Sigmoid colon (tissue), 7 donors: ENCODE data around the gene OR1K1. TPM values are rescaled to one million over a fixed set of nuclear protein-coding genes. Genes with fewer than 3 reads are reported as not detected.
"Not testable (repeated sequence)": the region's sequence is repeated elsewhere in the genome, so short reads cannot be mapped to it uniquely, and the experiment has no call there.

Experiments used
- DNase-seq: peaks from one replicate; pipeline ENCODE4 v3.0.0-alpha.2; 2019
- H3K27ac ChIP-seq, 4 donors: fragments of 200-600 bp; sonication (generic); one replicate each; pipeline ENCODE4 v1.5.1; 2016 to 2019; ENCODE audit warnings: mild to moderate bottlenecking in 1 of 4
- H3K27me3 ChIP-seq, 3 donors: fragments of 200-600 bp; sonication (generic); one replicate each; pipeline ENCODE4 v1.5.1; 2019; ENCODE audit warnings: mild to moderate bottlenecking in 1 of 3
- H3K36me3 ChIP-seq, 4 donors: fragments of 200-600 bp; sonication (generic); one replicate each; pipeline ENCODE4 v1.5.1; 2016 to 2019
- H3K4me1 ChIP-seq, 4 donors: fragments of 200-600 bp; sonication (generic); one replicate each; pipeline ENCODE4 v1.5.1; 2017 to 2019
- H3K4me3 ChIP-seq, 4 donors: fragments of 200-600 bp; sonication (generic); one replicate each; pipeline ENCODE4 v1.5.1; 2017 to 2019; ENCODE audit warnings: mild to moderate bottlenecking in 2 of 4, moderate library complexity in 1 of 4
- H3K9me3 ChIP-seq, 4 donors: fragments of 200-600 bp in 3 of 4; sonication (generic) in 3 of 4; one replicate each; pipeline versions ENCODE4 v1.5.1 to v1.6.1; 2013 to 2019
- EP300 ChIP-seq, 4 donors: sonication (generic); formaldehyde crosslinking; IDR thresholded peaks; one replicate each; pipeline ENCODE4 v1.6.1; 2017; ENCODE audit warnings: antibody characterized with exemption in 4 of 4
- POLR2A ChIP-seq, 2 donors: fragments of 450-650 bp; IDR thresholded peaks; one replicate each; pipeline ENCODE4 v1.6.1; 2016; ENCODE audit warnings: antibody characterized with exemption in 2 of 2, mild to moderate bottlenecking in 2 of 2, moderate library complexity in 2 of 2
- POLR2AphosphoS5 ChIP-seq, 4 donors: sonication (generic); formaldehyde crosslinking; IDR thresholded peaks; one replicate each; pipeline ENCODE4 v1.6.1; 2017; ENCODE audit warnings: antibody characterized with exemption in 4 of 4
- WGBS, 2 donors: extraction: QIAGEN DNeasy Blood & Tissue Kit; methylation state at CpG; one replicate each; pipeline ENCODE4 v1.1.7; 2013; 5-methylcytosine and 5-hydroxymethylcytosine counted together
- intact Hi-C: fragments of 100-400 bp; cut with DNase I; formaldehyde crosslinking; loops from one replicate; pipeline ENCODE4 v1.15.1; 2023
- polyA plus RNA-seq, 3 donors: library from polyadenylated mRNA; stranded (reverse); fragments of 200-250 nt; gene quantifications; one replicate each; pipeline ENCODE4 v1.2.3, GENCODE V29; 2013
- total RNA-seq, 4 donors: library from RNA; depleted of rRNA; stranded (reverse); fragments of >200 nt; gene quantifications; one replicate each; pipeline ENCODE4 v1.1.0, GENCODE V29; 2016
- TF ChIP-seq, protein P1 (sequence below), 4 experiments: fragments of 450-650 bp in 3 of 4; fragments of 200-600 bp in 1 of 4; IDR thresholded peaks; one replicate each; pipeline ENCODE4 v1.5.1; 2016 to 2019; ENCODE audit warnings: antibody characterized with exemption in 4 of 4, mild to moderate bottlenecking in 3 of 4, moderate library complexity in 2 of 4
- donor health status: healthy with polysubstance abuse.
- donor health status: Bipolar disorder and iron deficiency.
- donor health status: healthy.

The OR1K1 gene
- total and polyA plus RNA-seq, 7 donors: not detected

DNA sequence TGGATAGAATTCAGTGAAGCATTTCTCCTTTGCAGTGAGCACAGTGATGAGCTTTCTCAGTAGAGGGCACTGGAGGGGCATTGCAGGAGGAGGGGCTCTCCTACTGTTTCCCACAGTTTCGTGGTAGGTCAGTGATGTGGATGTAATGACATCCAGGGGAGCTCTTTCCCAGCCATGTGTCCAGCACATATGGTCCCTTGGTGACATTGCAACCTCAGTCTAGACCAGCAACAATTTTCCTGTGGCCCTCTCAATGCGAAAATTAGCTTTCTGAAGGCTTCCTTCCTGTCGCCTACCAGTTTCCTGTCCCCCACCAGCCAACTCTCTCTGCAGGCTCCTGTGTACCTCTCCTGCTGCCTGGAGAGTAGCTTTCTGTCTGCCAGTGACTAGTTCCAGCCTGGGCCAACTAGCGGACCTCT is 35.4 kb downstream of the OR1K1 start:
- no peaks in the 10 kb centered on the region for H3K27me3 ChIP-seq
- no peak for DNase-seq
- no peak overlapping the region for H3K27ac ChIP-seq
- no peak for TF ChIP-seq POLR2A (IDR thresholded peaks at IDR 0.05)
- TF ChIP-seq, protein P1, sequence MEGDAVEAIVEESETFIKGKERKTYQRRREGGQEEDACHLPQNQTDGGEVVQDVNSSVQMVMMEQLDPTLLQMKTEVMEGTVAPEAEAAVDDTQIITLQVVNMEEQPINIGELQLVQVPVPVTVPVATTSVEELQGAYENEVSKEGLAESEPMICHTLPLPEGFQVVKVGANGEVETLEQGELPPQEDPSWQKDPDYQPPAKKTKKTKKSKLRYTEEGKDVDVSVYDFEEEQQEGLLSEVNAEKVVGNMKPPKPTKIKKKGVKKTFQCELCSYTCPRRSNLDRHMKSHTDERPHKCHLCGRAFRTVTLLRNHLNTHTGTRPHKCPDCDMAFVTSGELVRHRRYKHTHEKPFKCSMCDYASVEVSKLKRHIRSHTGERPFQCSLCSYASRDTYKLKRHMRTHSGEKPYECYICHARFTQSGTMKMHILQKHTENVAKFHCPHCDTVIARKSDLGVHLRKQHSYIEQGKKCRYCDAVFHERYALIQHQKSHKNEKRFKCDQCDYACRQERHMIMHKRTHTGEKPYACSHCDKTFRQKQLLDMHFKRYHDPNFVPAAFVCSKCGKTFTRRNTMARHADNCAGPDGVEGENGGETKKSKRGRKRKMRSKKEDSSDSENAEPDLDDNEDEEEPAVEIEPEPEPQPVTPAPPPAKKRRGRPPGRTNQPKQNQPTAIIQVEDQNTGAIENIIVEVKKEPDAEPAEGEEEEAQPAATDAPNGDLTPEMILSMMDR (IDR thresholded peaks at IDR 0.05): no peak
- no peak for TF ChIP-seq POLR2AphosphoS5 (IDR thresholded peaks at IDR 0.05)
- TF ChIP-seq EP300 (IDR thresholded peaks at IDR 0.05): no peak
- H3K36me3 ChIP-seq: no peaks in the 10 kb centered on the region
- no peaks in the 10 kb centered on the region for H3K9me3 ChIP-seq
- no peak overlapping the region for H3K4me3 ChIP-seq
- intact Hi-C loops: no loop called here
- 39 to 72% methylated on average over 4 of the region's 4 CpGs for WGBS, 2 donors
- no peaks in the 10 kb centered on the region for H3K4me1 ChIP-seq

- H3K27me3 ChIP-seq: no peaks in the 10 kb centered on the region
- H3K27ac ChIP-seq: no peak overlapping the region
- H3K36me3 ChIP-seq: no peaks in the 10 kb centered on the region
- no peaks in the 10 kb centered on the region for H3K4me1 ChIP-seq
- WGBS, 2 donors: 95 to 97% methylated on average over 14 of the region's 14 CpGs
- H3K4me3 ChIP-seq: no peak overlapping the region
- intact Hi-C loops: no loop called here
- no peak for DNase-seq
- no peak for TF ChIP-seq POLR2A (IDR thresholded peaks at IDR 0.05)
- TF ChIP-seq POLR2AphosphoS5 (IDR thresholded peaks at IDR 0.05): no peak
- TF ChIP-seq, protein P1 (IDR thresholded peaks at IDR 0.05): no peak
- TF ChIP-seq EP300 (IDR thresholded peaks at IDR 0.05): no peak
- H3K9me3 ChIP-seq: no peaks in the 10 kb centered on the region
These were observed 37.4 kb downstream of the OR1K1 start for GRCh38 chr9:122837266-122837850.

GRCh38 chr9:122838441-122838840 is 38.5 kb downstream of the OR1K1 start:
- intact Hi-C loops, H3K9me3 ChIP-seq, H3K27me3 ChIP-seq, H3K27ac ChIP-seq, H3K4me3 ChIP-seq, H3K4me1 ChIP-seq, H3K36me3 ChIP-seq, DNase-seq: not testable (repeated sequence)
- WGBS, 2 donors: 78 to 87% methylated on average over 3 of the region's 3 CpGs

- no peak for TF ChIP-seq POLR2A (IDR thresholded peaks at IDR 0.05)
- TF ChIP-seq, protein P1 (IDR thresholded peaks at IDR 0.05): no peak
- TF ChIP-seq POLR2AphosphoS5 (IDR thresholded peaks at IDR 0.05): no peak
- no peak for TF ChIP-seq EP300 (IDR thresholded peaks at IDR 0.05)
- Histone ChIP-seq H3K36me3 (peaks cover 0 to 2% (median 0%) of the 10 kb centered on the region in 4 donors), H3K4me3 (no peak overlapping the region), H3K4me1 (no peaks in the 10 kb centered on the region), H3K9me3 (no peaks in the 10 kb centered on the region), H3K27me3 (no peaks in the 10 kb centered on the region), H3K27ac (no peak overlapping the region)
- WGBS, 2 donors: 67 to 80% methylated on average over 4 of the region's 4 CpGs
- no peak for DNase-seq
- intact Hi-C loops: no loop called here
These were observed 41.6 kb downstream of the OR1K1 start for GRCh38 chr9:122841501-122841900.

DNA sequence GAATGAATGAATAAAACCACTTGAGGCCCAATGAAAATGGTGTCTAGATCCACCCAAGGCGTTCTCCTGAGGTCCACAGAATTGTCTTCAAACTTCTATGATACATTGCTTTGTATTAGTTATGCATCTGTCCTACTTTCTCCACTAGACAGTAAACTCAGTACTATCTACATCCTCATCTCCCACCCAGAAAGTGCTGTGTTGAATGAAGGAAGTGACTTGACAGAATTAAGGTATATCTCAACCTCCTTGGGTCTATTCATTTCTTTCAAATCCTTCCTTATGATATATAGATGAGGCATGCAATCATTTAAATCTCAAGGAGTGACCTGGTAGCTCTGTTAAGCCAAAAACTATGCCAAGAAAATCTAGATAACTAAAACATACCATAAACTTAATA is 44.2 kb downstream of the OR1K1 start:
- no peak for DNase-seq
- no peaks in the 10 kb centered on the region for H3K4me1 ChIP-seq
- intact Hi-C loops: no loop called here
- no peak overlapping the region for H3K4me3 ChIP-seq
- 98 to 100% methylated on average over 1 of the region's 1 CpG for WGBS, 2 donors
- TF ChIP-seq, protein P1 (IDR thresholded peaks at IDR 0.05): no peak
- no peak for TF ChIP-seq POLR2AphosphoS5 (IDR thresholded peaks at IDR 0.05)
- H3K27ac ChIP-seq: no peak overlapping the region
- peaks cover under 1 to 28% (median 8%) of the 10 kb centered on the region in 4 donors for H3K36me3 ChIP-seq
- no peaks in the 10 kb centered on the region for H3K9me3 ChIP-seq
- H3K27me3 ChIP-seq: no peaks in the 10 kb centered on the region
